ENCODE results near the gene DCHS1.

GRCh38 chr11:6674862-6675261 lies 19.3 kb upstream of the DCHS1 start:
- TF ChIP-seq CTCF (IDR thresholded peaks at IDR 0.05; ENCODE audit: low read depth, low read length) (no peak), EZH2phosphoT487 (IDR thresholded peaks at IDR 0.05; ENCODE audit: low read depth) (no peak)
